Measurements from ENCODE around the gene DCAF6.

DCAF6 gene

GRCh38 chr1:168110896-168111545 lies 174.5 kb downstream of the DCAF6 start:
- no peak for DNase-seq

- no peak for DNase-seq
Observed at GRCh38 chr1:168112673-168113305, 176.3 kb downstream of the DCAF6 start.

DNA sequence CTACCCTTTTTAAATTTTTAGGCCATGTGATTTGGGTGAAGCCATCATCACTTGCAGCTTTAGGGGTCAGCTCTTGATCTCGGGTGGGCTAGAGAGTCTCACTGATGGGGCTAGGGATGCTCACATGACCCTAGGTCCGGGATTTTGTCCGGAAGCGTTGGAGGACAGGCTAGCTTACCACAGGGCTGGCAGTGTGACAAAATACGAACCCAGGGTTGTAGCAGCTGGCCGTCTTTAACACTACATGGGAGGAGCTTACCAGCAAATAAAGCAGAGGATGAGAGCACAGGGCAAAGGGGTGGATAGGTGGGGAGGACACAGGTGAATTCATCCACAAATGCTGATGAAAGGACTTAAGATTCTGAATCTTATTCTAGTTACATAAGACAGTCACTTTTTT lies 178.4 kb downstream of the DCAF6 start:
- no peak for DNase-seq

GRCh38 chr1:168116327-168116799 lies 179.9 kb downstream of the DCAF6 start:
- DNase-seq, result no peak

DNA sequence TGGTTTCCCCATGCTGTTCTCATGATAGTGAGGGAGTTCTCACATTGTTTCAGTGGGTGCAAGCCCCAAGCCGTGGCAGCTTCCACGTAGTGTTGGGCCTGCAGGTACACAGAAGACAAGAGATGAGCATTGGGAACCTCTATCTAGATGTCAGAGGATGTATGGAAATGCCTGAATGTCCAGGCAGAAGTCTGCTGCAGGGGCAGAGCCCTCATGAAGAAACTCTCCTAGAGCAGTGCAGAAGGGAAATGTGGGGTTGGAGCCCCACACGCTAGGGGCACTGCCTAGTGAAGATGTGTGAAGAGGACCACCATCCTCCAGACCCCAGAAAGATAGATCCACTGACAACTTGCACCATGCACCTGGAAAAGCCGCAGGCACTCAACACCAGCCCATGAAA lies 183.3 kb downstream of the DCAF6 start:
- no peak for DNase-seq

- no peak for DNase-seq
Observed at GRCh38 chr1:168121401-168122011, 185.0 kb downstream of the DCAF6 start.

- DNase-seq, result no peak
Observed at GRCh38 chr1:168125051-168125450, 188.6 kb downstream of the DCAF6 start.
